ENCODE results near the gene RPL7L1.

RPL7L1 gene

GRCh38 chr6:42938987-42939809, 59.8 kb downstream of the RPL7L1 start:
- no peaks in the 10 kb centered on the region for H3K4me1 Mint-ChIP-seq
- TF ChIP-seq CTCF (IDR thresholded peaks at IDR 0.05; ENCODE audit: unreplicated experiment in 3 of 3) = no peak
- peaks cover 47% of the 10 kb centered on the region for H3K36me3 Mint-ChIP-seq (ENCODE audit: low read depth)
- no peak overlapping the region for H3K4me3 Mint-ChIP-seq
- H3K9me3 Mint-ChIP-seq = no peaks in the 10 kb centered on the region
- no peak overlapping the region for H3K27ac Mint-ChIP-seq
- peaks cover 4% of the 10 kb centered on the region for H3K27me3 Mint-ChIP-seq (ENCODE audit: low read depth)
